Stomach smooth muscle (tissue), 2 donors: ENCODE measurements around the gene COL6A3.
A peak's percentile ranks its signal among the peaks of the same experiment; 100 is the strongest.

Experiments
- H3K27ac ChIP-seq: one replicate; pipeline ENCODE4 v1.7.0; 2013; ENCODE audit warnings: mild to moderate bottlenecking, low read length, inconsistent platforms
- H3K27me3 ChIP-seq, 2 donors: one replicate each; pipeline ENCODE4 v1.7.0; 2013; ENCODE audit warnings: low read length in 2 of 2; ENCODE audit not compliant: insufficient read depth in 2 of 2, control insufficient read depth in 1 of 2
- H3K36me3 ChIP-seq, 2 donors: one replicate each; pipeline ENCODE4 v1.7.0; 2013; ENCODE audit warnings: low read length in 2 of 2; ENCODE audit not compliant: control insufficient read depth in 2 of 2, insufficient read depth in 2 of 2
- H3K4me1 ChIP-seq: one replicate; pipeline ENCODE4 v1.7.0; 2013; ENCODE audit warnings: low read length; ENCODE audit not compliant: control insufficient read depth, insufficient read depth
- H3K4me3 ChIP-seq, 2 donors: one replicate each; pipeline ENCODE4 v1.7.0; 2013; ENCODE audit warnings: low read length in 2 of 2
- H3K9ac ChIP-seq, 2 donors: one replicate each; pipeline ENCODE4 v1.7.0; 2013; ENCODE audit warnings: low read length in 2 of 2, mild to moderate bottlenecking in 1 of 2
- H3K9me3 ChIP-seq, 2 donors: one replicate each; pipeline ENCODE4 v1.7.0; 2013; ENCODE audit warnings: low read length in 2 of 2; ENCODE audit not compliant: control insufficient read depth in 2 of 2
- donor health status: healthy.
- donor health status: Pancreatic carcinoma.

COL6A3 gene

GRCh38 chr2:237429753-237430152 is 15.8 kb upstream of the COL6A3 start:
- Histone ChIP-seq H3K9ac (no peak overlapping the region), H3K36me3 (no peaks in the 10 kb centered on the region), H3K4me3 (no peak overlapping the region), H3K9me3 (no peaks in the 10 kb centered on the region), H3K27ac (no peak overlapping the region), H3K4me1 (peaks cover under 1% of the 10 kb centered on the region), H3K27me3 (no peaks in the 10 kb centered on the region)

DNA sequence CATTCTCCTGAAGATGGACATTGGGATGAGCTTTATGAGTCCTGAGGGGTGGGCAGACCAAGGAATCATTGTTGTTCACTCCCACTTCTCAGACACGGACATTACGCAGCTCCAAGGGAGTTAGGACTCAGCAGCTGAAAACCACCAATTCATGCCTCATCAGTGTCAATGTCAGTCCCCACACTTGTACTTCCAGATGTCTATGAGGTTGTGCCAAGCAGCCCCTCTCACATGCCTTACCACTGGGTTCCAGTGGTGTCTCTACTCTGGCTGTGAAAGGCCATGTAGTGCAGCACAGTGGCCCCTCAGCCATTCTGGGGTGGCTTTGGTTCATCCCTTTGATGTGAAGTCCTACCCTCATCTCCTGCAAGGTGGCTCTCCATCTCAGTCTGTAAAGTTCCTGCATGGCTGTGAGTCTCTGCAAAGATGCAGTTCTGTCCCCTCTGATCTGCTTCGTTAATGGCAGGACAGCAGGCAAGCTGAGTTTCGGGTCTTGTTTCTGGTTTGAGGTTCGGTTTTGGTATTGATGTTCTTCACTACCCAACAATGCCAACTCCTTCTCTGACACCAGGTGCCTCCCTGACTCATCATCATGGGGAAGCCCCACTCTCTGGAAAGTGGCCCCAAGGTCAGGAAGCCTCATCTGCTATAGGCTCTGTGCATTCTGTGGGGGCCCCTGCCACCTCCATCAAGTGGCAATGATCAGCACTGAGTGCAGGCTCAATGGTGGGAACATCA is 14.0 kb upstream of the COL6A3 start:
- Histone ChIP-seq H3K27ac (no peak overlapping the region), H3K4me3 (no peak overlapping the region), H3K9me3 (no peaks in the 10 kb centered on the region), H3K4me1 (no peaks in the 10 kb centered on the region), H3K27me3 (no peaks in the 10 kb centered on the region), H3K9ac (no peak overlapping the region), H3K36me3 (no peaks in the 10 kb centered on the region)

GRCh38 chr2:237426517-237426916 is 12.6 kb upstream of the COL6A3 start:
- Histone ChIP-seq H3K4me1 (peaks cover 9% of the 10 kb centered on the region), H3K27ac (no peak overlapping the region), H3K9me3 (no peaks in the 10 kb centered on the region), H3K9ac (no peak overlapping the region), H3K27me3 (no peaks in the 10 kb centered on the region), H3K4me3 (no peak overlapping the region), H3K36me3 (no peaks in the 10 kb centered on the region)

DNA sequence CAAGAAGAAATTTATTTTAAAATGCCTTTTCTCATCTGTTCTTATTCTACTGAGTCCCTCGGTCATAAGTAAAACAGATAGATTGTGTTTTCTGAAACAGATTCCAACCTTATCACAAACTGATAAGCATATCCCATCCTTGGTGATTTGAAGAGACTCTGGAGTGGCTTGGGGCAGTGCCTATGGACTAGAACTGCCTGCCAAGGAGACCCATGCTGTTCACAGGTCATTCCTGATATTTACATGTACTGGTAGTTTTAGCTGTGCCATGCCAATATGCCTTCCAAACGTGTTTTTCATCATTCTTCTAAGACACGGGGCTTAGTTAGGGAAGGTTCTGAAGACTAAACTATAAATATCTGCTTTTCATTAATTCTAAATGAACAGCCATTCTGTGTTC is 11.4 kb upstream of the COL6A3 start:
- no peak overlapping the region for H3K4me3 ChIP-seq
- H3K27ac ChIP-seq: no peak overlapping the region
- H3K4me1 ChIP-seq: peaks cover 13% of the 10 kb centered on the region
- no peaks in the 10 kb centered on the region for H3K36me3 ChIP-seq
- no peaks in the 10 kb centered on the region for H3K27me3 ChIP-seq
- no peaks in the 10 kb centered on the region for H3K9me3 ChIP-seq
- no peak overlapping the region for H3K9ac ChIP-seq

- Histone ChIP-seq H3K27me3 (no peaks in the 10 kb centered on the region), H3K4me1 (peaks cover 13% of the 10 kb centered on the region), H3K36me3 (no peaks in the 10 kb centered on the region), H3K27ac (no peak overlapping the region), H3K4me3 (no peak overlapping the region), H3K9me3 (no peaks in the 10 kb centered on the region), H3K9ac (no peak overlapping the region)
Observed at GRCh38 chr2:237424544-237424943, 10.6 kb upstream of the COL6A3 start.

DNA sequence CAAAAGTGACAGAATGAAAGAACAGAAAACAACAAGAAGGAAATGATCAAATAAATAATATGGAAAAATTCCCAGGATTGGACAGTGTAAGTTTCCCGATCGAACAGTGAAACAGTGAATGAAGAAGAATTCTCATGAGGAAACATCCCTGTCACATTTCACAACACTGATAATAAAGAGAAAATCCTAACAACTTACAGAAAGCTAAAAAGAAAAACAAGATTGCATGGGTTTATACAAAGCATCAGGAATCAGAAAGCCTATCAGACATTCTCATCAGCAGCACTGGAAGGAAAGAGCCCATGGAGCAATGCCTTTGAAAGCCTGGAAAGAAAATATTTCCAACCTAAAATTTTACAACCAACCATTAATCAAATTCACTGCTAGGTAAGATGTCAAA is 9.9 kb upstream of the COL6A3 start:
- no peak overlapping the region for H3K9ac ChIP-seq
- no peaks in the 10 kb centered on the region for H3K27me3 ChIP-seq

DNA sequence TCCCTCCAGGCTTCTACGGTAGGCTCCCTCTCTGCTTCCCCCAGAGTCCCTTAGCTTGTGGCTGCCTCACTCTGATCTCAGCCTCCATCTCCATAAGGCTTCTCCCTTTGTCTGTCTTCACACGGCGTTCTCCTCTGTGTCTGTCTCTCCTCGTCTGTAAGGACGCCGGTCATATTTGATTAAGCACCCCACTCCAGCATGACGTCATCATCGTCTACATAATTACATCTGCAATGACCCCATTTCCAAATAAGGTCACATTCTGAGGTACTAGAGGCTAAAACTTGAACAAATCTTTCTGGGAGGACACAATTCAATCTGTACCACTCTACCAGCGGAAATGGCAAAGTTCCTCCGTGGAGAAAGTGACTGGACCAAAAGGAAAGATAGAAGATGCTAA is 8.3 kb upstream of the COL6A3 start:
- peak overlapping the region in 1 of 2 donors; percentile 71 for H3K9ac ChIP-seq
- H3K36me3 ChIP-seq: no peaks in the 10 kb centered on the region
- peak overlapping the region; percentile 74 for H3K27ac ChIP-seq
- H3K27me3 ChIP-seq: no peaks in the 10 kb centered on the region
- H3K4me1 ChIP-seq: peaks cover 21% of the 10 kb centered on the region
- no peaks in the 10 kb centered on the region for H3K9me3 ChIP-seq
- peak overlapping the region in 1 of 2 donors; percentile 65 for H3K4me3 ChIP-seq

More for the DNA sequence above, 9.9 kb upstream of the COL6A3 start:
- no peaks in the 10 kb centered on the region for H3K9me3 ChIP-seq
- H3K4me3 ChIP-seq: no peak overlapping the region
- H3K27ac ChIP-seq: no peak overlapping the region
- H3K4me1 ChIP-seq: peaks cover 17% of the 10 kb centered on the region
- H3K36me3 ChIP-seq: no peaks in the 10 kb centered on the region

- H3K9ac ChIP-seq: peak overlapping the region in 1 of 2 donors; percentile 71
- peak overlapping the region; percentile 52 to 65 for H3K4me3 ChIP-seq
- no peaks in the 10 kb centered on the region for H3K36me3 ChIP-seq
- H3K9me3 ChIP-seq: no peaks in the 10 kb centered on the region
- peaks cover 21% of the 10 kb centered on the region for H3K4me1 ChIP-seq
- peak overlapping the region; percentile 74 for H3K27ac ChIP-seq
- no peaks in the 10 kb centered on the region for H3K27me3 ChIP-seq
Observed at GRCh38 chr2:237421542-237422116, 7.7 kb upstream of the COL6A3 start.

- no peaks in the 10 kb centered on the region for H3K36me3 ChIP-seq
- no peaks in the 10 kb centered on the region for H3K27me3 ChIP-seq
- H3K9me3 ChIP-seq: no peaks in the 10 kb centered on the region
- H3K4me1 ChIP-seq: peaks cover 25% of the 10 kb centered on the region
- H3K9ac ChIP-seq: no peak overlapping the region
- no peak overlapping the region for H3K27ac ChIP-seq
- H3K4me3 ChIP-seq: no peak overlapping the region
Observed at GRCh38 chr2:237418300-237418699, 4.3 kb upstream of the COL6A3 start.

- H3K4me3 ChIP-seq: peak overlapping the region; percentile 90 to 94
- no peaks in the 10 kb centered on the region for H3K36me3 ChIP-seq
- peak overlapping the region; percentile 97 for H3K27ac ChIP-seq
- H3K9me3 ChIP-seq: no peaks in the 10 kb centered on the region
- H3K9ac ChIP-seq: peak overlapping the region; percentile 91 to 96
- H3K4me1 ChIP-seq: peaks cover 26% of the 10 kb centered on the region
- no peaks in the 10 kb centered on the region for H3K27me3 ChIP-seq
Observed at GRCh38 chr2:237412988-237413776, 782 bp downstream of the COL6A3 start.
